H1 (cell line): ENCODE data around the gene ACVR2A. TPM values are rescaled to one million over a fixed set of nuclear protein-coding genes. Genes with fewer than 3 reads are reported as not detected.

Source experiments
- FOSL1 ChIP-seq: IDR thresholded peaks from 2 replicates; pipeline ENCODE4 v1.6.1; 2011; ENCODE audit warnings: mild to moderate bottlenecking, low read depth, low read length, moderate library complexity; ENCODE audit not compliant: insufficient read depth
- POLR2A ChIP-seq, 2 experiments: IDR thresholded peaks; 1 replicate in 1 of 2; 2 replicates in 1 of 2; pipeline ENCODE4 v1.6.1; 2011; ENCODE audit warnings: low read depth in 2 of 2, low read length in 2 of 2, mild to moderate bottlenecking in 2 of 2; ENCODE audit errors: control extremely low read depth in 1 of 2
- polyA plus RNA-seq, 7 experiments: library from polyadenylated mRNA; depleted of rRNA in 3 of 7; stranded (reverse) in 5 of 7; unstranded in 2 of 7; fragments of >200 nt in 5 of 7; fragments of 200-250 nt in 2 of 7; gene quantifications; 1 replicate in 5 of 7; 2 replicates in 1 of 7; 4 replicates in 1 of 7; pipeline versions ENCODE4 v1.2.1 to v1.2.3, GENCODE V29; 2011 to 2013; ENCODE audit warnings: missing spikeins in 2 of 7, mixed read lengths in 2 of 7
- total RNA-seq: library from RNA; stranded (reverse); fragmentation: NEBNext Ultra II Directional; extraction: Animal tissue kit (Norgen Biotek cat#: 25700); gene quantifications from 2 replicates; pipeline ENCODE4 v1.2.1, GENCODE V29; 2021
- TF ChIP-seq, protein P1 (sequence below): IDR thresholded peaks from 2 replicates; pipeline ENCODE4 v1.6.1; 2011; ENCODE audit warnings: low read depth, mild to moderate bottlenecking, low read length; ENCODE audit not compliant: insufficient read depth

ACVR2A gene
- total and polyA plus RNA-seq, 2 of the 8 experiments (the other 6 are each of a cell fraction or from before 2014, with no cell fraction given), result 3.4 to 18.1 TPM

DNA sequence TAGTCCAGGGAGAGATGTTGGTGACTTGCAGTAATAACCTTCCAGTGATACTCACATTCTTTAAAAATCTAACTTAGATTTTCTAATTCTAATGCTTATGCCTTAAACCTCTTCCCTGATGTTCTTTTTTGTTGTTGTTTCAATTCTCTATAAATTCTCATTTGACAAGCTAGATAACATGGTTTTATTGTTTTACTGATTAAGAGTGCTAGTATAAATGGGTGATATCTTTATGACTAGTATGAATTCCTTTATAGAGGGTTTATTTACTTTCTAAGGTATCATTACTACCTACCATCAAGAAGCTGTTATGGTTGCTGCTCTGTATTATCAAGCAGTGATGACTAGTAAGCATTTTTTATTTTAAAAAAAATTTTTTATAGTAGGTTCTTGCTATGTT, 35.0 kb downstream of the ACVR2A start (continued):
- TF ChIP-seq, protein P1, sequence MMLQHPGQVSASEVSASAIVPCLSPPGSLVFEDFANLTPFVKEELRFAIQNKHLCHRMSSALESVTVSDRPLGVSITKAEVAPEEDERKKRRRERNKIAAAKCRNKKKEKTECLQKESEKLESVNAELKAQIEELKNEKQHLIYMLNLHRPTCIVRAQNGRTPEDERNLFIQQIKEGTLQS, result no peak
- no peak for TF ChIP-seq FOSL1
- no peak for TF ChIP-seq POLR2A (IDR thresholded peaks at IDR 0.05; ENCODE audit: control extremely low read depth in 1 of 2, low read depth in 2 of 2, low read length in 2 of 2)
